K562 (cell line): Measurements from ENCODE around the gene LAMA5.
"Not testable (repeated sequence)": the region's sequence is repeated elsewhere in the genome, so short reads cannot be mapped to it uniquely, and the experiment has no call there.

ENCODE experiments used
- BHLHE40 ChIP-seq: IDR thresholded peaks from 2 replicates; pipeline ENCODE4 v1.6.1; 2011; ENCODE audit warnings: low read length, improper control_type of control experiment
- EGR1 ChIP-seq: fragments of 450-650 bp; conservative IDR thresholded peaks from 2 replicates; pipeline ENCODE4 v1.6.1; 2017; ENCODE audit warnings: mild to moderate bottlenecking
- HCFC1 ChIP-seq: IDR thresholded peaks from 2 replicates; pipeline ENCODE4 v1.6.1; 2012; ENCODE audit warnings: low read depth, low read length, improper control_type of control experiment
- RCOR1 ChIP-seq, 2 experiments: IDR thresholded peaks; 2 replicates each; pipeline ENCODE4 v1.6.1; 2012; ENCODE audit warnings: low read depth in 2 of 2, low read length in 2 of 2, borderline replicate concordance in 1 of 2, improper control_type of control experiment in 1 of 2
- REST ChIP-seq, 2 experiments: fragments of 450-650 bp; formaldehyde crosslinking in 1 of 2; IDR thresholded peaks; 2 replicates each; pipeline versions ENCODE4 v1.4.0 to v1.6.1; 2014 to 2020; ENCODE audit warnings: mild to moderate bottlenecking in 2 of 2, borderline replicate concordance in 1 of 2, low read depth in 1 of 2
- ZBTB34 ChIP-seq: fragments of 250-450 bp; sonication (Bioruptor Pico); IDR thresholded peaks from 2 replicates; pipeline ENCODE4 v1.8.0; 2021; ENCODE audit warnings: mild to moderate bottlenecking, moderate library complexity

GRCh38 chr20:62373631-62374179 lies 6.6 kb upstream of the LAMA5 start:
- TF ChIP-seq EGR1; ZBTB34 (CRISPR knock-in tag); REST (IDR thresholded peaks at IDR 0.05; ENCODE audit: borderline replicate concordance); REST (CRISPR knock-in tag; IDR thresholded peaks at IDR 0.05; ENCODE audit: low read depth); HCFC1; RCOR1 (IDR thresholded peaks at IDR 0.05; ENCODE audit: borderline replicate concordance in 1 of 2, low read depth in 2 of 2, low read length in 2 of 2); BHLHE40: not testable (repeated sequence)
